HepG2 (cell line): ENCODE results near the gene CTXN1. TPM values are rescaled to one million over a fixed set of nuclear protein-coding genes. Genes with fewer than 3 reads are reported as not detected.

Source experiments
- BRF2 ChIP-seq: sonication (generic); formaldehyde crosslinking; IDR thresholded peaks from 2 replicates; pipeline ENCODE4 v1.8.1; 2022; ENCODE audit warnings: mild to moderate bottlenecking, missing genetic modification reagents
- ETS1 ChIP-seq: sonication (generic); formaldehyde crosslinking; IDR thresholded peaks from 2 replicates; pipeline ENCODE4 v1.4.0; 2020; ENCODE audit warnings: missing genetic modification reagents
- FOXO4 ChIP-seq: sonication (generic); formaldehyde crosslinking; conservative IDR thresholded peaks from 2 replicates; pipeline ENCODE4 v1.8.1; 2023; ENCODE audit warnings: missing genetic modification reagents
- IRF1 ChIP-seq: sonication (generic); formaldehyde crosslinking; IDR thresholded peaks from 2 replicates; pipeline ENCODE4 v1.4.0; 2020; ENCODE audit warnings: low read depth, mild to moderate bottlenecking, missing genetic modification reagents
- LBX2 ChIP-seq: sonication (generic); formaldehyde crosslinking; IDR thresholded peaks from 2 replicates; pipeline ENCODE4 v1.5.0; 2020; ENCODE audit warnings: missing genetic modification reagents, mild to moderate bottlenecking, borderline replicate concordance
- NFYB ChIP-seq: sonication (generic); formaldehyde crosslinking; IDR thresholded peaks from 2 replicates; pipeline ENCODE4 v1.4.0; 2020; ENCODE audit warnings: missing genetic modification reagents
- PTBP1 ChIP-seq: fragments of 200-400 bp; formaldehyde crosslinking; IDR thresholded peaks from 2 replicates; pipeline ENCODE4 v1.6.1; 2018; ENCODE audit warnings: low read length, low read depth; ENCODE audit not compliant: poor library complexity, severe bottlenecking
- RFXANK ChIP-seq: IDR thresholded peaks from 2 replicates; pipeline ENCODE4 v1.6.1; 2016
- USF2 ChIP-seq, 2 experiments: sonication (generic) in 1 of 2; formaldehyde crosslinking in 1 of 2; IDR thresholded peaks; 2 replicates each; pipeline versions ENCODE4 v1.5.1 to v1.6.1; 2011 to 2020; ENCODE audit warnings: borderline replicate concordance in 1 of 2, low read depth in 1 of 2, low read length in 1 of 2, mild to moderate bottlenecking in 1 of 2, missing genetic modification reagents in 1 of 2, moderate library complexity in 1 of 2
- XBP1 ChIP-seq: sonication (generic); formaldehyde crosslinking; IDR thresholded peaks from 2 replicates; pipeline ENCODE4 v1.5.0; 2020; ENCODE audit warnings: missing genetic modification reagents
- ZNF12 ChIP-seq: sonication (generic); formaldehyde crosslinking; IDR thresholded peaks from 2 replicates; pipeline ENCODE4 v1.5.0; 2020; ENCODE audit warnings: missing genetic modification reagents
- ZNF207 ChIP-seq: fragments of 450-650 bp; IDR thresholded peaks from 2 replicates; pipeline ENCODE4 v1.6.1; 2016; ENCODE audit warnings: antibody characterized with exemption, borderline replicate concordance
- ZNF275 ChIP-seq: sonication (generic); formaldehyde crosslinking; IDR thresholded peaks from 2 replicates; pipeline ENCODE4 v1.8.0; 2022; ENCODE audit warnings: missing genetic modification reagents, mild to moderate bottlenecking, inconsistent platforms, borderline replicate concordance
- ZNF33B ChIP-seq: sonication (generic); formaldehyde crosslinking; IDR thresholded peaks from 2 replicates; pipeline ENCODE4 v1.5.1; 2020; ENCODE audit warnings: mild to moderate bottlenecking, missing genetic modification reagents
- ZNF382 ChIP-seq: sonication (generic); formaldehyde crosslinking; IDR thresholded peaks from 2 replicates; pipeline ENCODE4 v1.5.0; 2020; ENCODE audit warnings: missing genetic modification reagents, mild to moderate bottlenecking, borderline replicate concordance
- ZNF414 ChIP-seq: sonication (generic); formaldehyde crosslinking; IDR thresholded peaks from 2 replicates; pipeline ENCODE4 v1.5.0; 2020; ENCODE audit warnings: missing genetic modification reagents
- ZNF430 ChIP-seq: sonication (generic); formaldehyde crosslinking; IDR thresholded peaks from 2 replicates; pipeline ENCODE4 v1.9.0; 2021; ENCODE audit warnings: mild to moderate bottlenecking, missing genetic modification reagents
- ZNF674 ChIP-seq: sonication (generic); formaldehyde crosslinking; IDR thresholded peaks from 2 replicates; pipeline ENCODE4 v1.5.0; 2020; ENCODE audit warnings: low read depth, mild to moderate bottlenecking, missing genetic modification reagents
- ZNF775 ChIP-seq: sonication (generic); formaldehyde crosslinking; IDR thresholded peaks from 2 replicates; pipeline ENCODE4 v1.4.0; 2020; ENCODE audit warnings: missing genetic modification reagents, mild to moderate bottlenecking, moderate library complexity, borderline replicate concordance
- polyA plus RNA-seq, 8 experiments: library from polyadenylated mRNA; depleted of rRNA in 3 of 8; stranded (reverse) in 7 of 8; unstranded in 1 of 8; fragments of >200 nt; fragmentation: Illumina TruSeq in 4 of 8; extraction: Trizol in 4 of 8; gene quantifications; 2 replicates each; pipeline versions ENCODE4 v1.2.1 to v1.2.3, GENCODE V29; 2011 to 2016; ENCODE audit warnings: low read depth in 4 of 8, missing spikeins in 1 of 8, mixed read lengths in 1 of 8; ENCODE audit not compliant: insufficient read depth in 1 of 8
- total RNA-seq, 5 experiments: library from RNA; depleted of rRNA; stranded (reverse); fragments of >200 nt; fragmentation: Illumina TruSeq; extraction: Trizol; gene quantifications; 2 replicates each; pipeline ENCODE4 v1.2.3, GENCODE V29; 2016; ENCODE audit warnings: low read depth in 1 of 5

Gene CTXN1
- total and polyA plus RNA-seq, 2 of the 13 experiments (the other 11 are each of a cell fraction or from before 2014, with no cell fraction given), result 0.11 TPM; not detected in 1

- no peak for TF ChIP-seq ZNF674 (CRISPR knock-in tag)
- no peak for TF ChIP-seq ZNF430 (CRISPR knock-in tag)
- no peak for TF ChIP-seq USF2 (IDR thresholded peaks at IDR 0.05; ENCODE audit: low read depth, low read length)
- no peak for TF ChIP-seq USF2 (CRISPR knock-in tag; IDR thresholded peaks at IDR 0.05; ENCODE audit: borderline replicate concordance)
- no peak for TF ChIP-seq IRF1 (CRISPR knock-in tag)
- TF ChIP-seq ETS1 (CRISPR knock-in tag), result no peak
- TF ChIP-seq RFXANK (CRISPR knock-in tag), result no peak
- TF ChIP-seq ZNF414, result no peak
- no peak for TF ChIP-seq ZNF33B (CRISPR knock-in tag)
- TF ChIP-seq NFYB (CRISPR knock-in tag), result no peak
- no peak for TF ChIP-seq FOXO4 (CRISPR knock-in tag)
- no peak for TF ChIP-seq ZNF275 (CRISPR knock-in tag)
- no peak for TF ChIP-seq PTBP1
- TF ChIP-seq XBP1 (CRISPR knock-in tag), result no peak
- TF ChIP-seq ZNF207, result no peak
- TF ChIP-seq LBX2 (CRISPR knock-in tag), result no peak
- TF ChIP-seq BRF2 (CRISPR knock-in tag), result no peak
- no peak for TF ChIP-seq ZNF775 (CRISPR knock-in tag)
- no peak for TF ChIP-seq ZNF12
- TF ChIP-seq ZNF382 (CRISPR knock-in tag), result no peak
These were observed 38.4 kb downstream of the CTXN1 start (continued) for GRCh38 chr19:7887408-7888144.
